GM12872 (cell line): ENCODE data around the gene CYFIP2.

Experiments
- TF ChIP-seq, protein P1 (sequence below): IDR thresholded peaks from 3 replicates; pipeline ENCODE4 v1.5.1; 2011; ENCODE audit warnings: low read depth, mild to moderate bottlenecking, low read length, moderate library complexity; ENCODE audit not compliant: insufficient read depth

Gene CYFIP2

DNA sequence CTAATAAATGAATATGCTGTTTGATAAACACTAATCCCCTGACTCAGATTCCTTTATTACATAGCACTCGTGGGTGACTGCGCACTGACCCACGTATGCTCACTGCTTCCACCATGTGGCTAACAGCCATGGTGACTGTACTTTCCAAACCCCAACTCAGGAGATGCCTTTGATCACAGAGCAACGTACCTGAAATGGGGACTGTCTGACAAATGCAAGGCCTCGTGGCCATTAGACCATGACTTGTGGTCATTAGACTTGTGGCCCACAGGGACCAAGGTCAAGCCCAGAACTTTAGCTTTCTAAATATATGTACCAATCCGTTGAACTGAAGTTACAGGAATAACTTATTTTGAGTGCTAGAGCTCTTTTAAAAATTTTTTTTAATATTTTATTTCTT lies 46.6 kb downstream of the CYFIP2 start:
- TF ChIP-seq, protein P1, sequence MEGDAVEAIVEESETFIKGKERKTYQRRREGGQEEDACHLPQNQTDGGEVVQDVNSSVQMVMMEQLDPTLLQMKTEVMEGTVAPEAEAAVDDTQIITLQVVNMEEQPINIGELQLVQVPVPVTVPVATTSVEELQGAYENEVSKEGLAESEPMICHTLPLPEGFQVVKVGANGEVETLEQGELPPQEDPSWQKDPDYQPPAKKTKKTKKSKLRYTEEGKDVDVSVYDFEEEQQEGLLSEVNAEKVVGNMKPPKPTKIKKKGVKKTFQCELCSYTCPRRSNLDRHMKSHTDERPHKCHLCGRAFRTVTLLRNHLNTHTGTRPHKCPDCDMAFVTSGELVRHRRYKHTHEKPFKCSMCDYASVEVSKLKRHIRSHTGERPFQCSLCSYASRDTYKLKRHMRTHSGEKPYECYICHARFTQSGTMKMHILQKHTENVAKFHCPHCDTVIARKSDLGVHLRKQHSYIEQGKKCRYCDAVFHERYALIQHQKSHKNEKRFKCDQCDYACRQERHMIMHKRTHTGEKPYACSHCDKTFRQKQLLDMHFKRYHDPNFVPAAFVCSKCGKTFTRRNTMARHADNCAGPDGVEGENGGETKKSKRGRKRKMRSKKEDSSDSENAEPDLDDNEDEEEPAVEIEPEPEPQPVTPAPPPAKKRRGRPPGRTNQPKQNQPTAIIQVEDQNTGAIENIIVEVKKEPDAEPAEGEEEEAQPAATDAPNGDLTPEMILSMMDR = peak; percentile 85

DNA sequence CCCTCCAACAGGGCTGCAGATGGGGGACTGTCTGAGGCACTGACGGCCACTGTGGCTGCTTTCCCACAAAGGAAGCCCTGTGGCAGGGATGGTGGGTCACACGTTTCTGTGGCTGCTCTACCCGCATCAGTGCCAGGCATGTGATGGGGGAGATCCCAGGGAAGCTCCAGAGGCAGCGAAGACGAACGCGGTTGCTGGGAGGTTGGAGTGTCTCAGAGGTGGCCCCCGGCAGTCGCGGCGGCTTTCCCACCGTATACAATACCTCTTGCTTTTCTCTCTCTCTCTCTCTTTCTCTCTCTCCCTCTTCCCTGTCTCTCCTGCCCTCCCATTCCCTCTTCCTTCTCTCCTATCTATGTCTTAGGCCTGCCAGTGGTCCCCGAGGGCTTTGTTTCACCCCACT lies 56.7 kb downstream of the CYFIP2 start:
- TF ChIP-seq, protein P1 = no peak

DNA sequence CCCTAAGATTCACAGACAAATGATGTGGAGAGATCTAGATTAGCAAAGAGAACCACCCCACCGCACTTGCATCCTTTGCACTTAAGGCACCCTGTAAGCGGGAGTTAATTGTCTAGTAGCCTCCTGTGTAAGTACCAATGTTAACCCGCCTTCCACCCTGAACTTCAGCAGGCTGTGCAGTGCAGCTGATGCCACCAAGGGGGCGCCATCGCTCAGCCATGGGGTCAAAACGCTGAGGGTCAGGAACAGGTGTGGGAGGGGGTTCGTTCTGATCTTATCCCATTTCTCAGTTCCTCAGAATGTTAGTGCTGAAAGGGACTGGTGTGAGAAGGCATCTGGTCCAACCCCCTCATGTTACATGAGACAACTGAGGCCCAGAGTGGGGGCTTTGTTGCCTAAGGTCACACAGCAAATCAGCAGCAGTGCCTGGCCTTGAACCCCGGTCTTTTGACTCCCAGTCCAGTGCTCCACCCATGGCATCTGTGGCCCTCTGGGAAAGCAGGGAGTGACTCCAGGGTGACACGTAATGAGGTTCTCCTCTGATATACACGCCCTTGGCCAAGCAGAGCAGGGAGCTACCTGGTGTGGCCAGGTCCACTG lies 57.3 kb downstream of the CYFIP2 start:
- TF ChIP-seq, protein P1 = peak; percentile 55; the same call in 2 of the 3 replicates

DNA sequence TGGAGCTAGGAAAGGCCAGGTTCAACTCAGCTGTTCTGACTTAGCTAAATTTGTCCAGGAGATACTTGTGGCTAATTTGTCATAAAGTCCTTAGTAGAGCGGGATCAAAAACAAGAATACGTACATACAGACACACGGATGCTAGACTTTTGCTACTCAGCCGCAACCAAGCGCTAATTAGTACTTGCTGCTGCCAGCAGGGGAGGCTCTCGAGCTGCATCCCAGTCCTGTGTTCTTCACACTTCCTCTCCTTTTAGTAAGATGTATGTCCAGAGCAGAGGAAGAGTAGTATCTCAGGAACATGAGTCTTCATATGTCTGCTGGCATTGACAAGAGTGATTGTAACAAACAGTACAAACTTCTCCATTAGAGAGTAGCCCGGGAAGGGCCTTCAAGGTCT lies 58.3 kb downstream of the CYFIP2 start:
- TF ChIP-seq, protein P1 = peak; percentile 60; the same call in 2 of the 3 replicates

DNA sequence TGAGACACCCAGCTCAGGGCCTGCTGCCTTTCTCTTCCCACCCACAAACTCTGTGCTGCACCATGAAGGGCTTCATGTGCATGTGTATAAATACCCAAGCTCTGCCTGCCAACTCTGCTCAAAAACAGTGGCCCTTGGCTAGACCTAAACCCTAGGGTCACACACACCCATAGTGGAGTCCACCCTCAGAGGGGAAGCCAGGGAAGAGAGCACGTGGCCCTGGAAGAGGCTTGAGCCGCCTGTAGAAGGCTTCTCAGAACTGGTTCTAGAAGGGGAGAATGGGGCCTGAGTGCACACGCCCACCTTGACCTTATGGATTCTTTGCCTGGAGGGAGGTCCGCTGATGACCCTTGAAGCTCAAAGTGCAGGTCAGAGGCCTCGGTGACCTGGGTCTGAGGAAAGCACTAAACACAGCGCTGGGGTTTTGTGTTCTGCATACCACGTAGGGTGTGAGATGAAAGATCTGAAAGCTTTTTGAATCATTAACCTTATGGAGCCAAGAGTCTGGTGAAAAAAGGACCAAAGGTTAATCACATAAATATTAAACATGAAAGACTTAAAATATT lies 60.6 kb downstream of the CYFIP2 start:
- TF ChIP-seq, protein P1 = no peak

DNA sequence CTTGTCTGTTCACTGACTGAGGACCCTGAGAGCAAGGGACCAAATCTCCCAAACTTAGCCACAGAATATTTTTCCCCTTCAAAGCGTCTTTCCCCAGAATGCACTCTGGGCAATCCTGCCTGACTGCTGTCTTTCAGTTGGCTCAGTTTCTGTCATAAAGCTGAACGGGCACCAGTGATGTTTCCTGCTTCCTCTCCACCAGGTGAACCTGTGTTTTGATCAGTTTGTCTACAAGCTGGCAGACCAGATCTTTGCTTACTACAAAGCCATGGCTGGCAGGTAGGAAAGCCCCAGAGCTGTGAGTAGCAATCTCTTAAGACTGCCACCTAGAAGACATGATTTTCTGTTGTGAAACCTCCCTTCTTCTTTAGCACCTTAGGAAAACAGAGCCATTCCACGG lies 61.8 kb downstream of the CYFIP2 start:
- TF ChIP-seq, protein P1 = no peak

DNA sequence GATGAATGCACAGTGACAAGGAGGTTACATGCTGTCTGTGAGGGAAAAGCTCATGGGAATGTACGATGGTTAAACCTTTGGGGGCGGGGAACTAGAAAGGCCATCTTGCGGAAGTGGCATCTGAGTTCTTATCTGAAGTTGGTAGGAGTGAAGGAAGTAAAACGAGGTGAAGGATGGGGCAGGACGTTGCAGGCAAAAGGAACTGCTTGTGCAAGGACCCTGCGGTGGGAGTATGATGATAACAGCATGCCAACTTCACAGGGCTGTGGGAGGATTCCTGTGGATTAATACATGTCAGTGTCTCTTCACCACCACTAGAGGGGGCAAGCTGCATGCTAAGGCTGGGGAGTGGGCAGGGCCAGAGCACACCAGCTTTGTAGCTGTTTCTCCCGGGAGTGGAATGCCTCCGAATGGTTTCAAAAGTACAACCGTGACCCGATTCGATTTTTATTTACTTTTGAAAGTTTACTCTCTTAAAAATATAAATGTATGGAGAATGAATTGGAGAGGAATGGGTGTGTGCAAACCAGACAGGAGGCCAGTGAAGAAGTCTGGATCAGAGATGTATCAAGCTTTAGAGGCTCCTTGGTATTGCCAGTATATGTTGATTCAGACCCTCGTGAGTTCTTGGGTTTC lies 62.5 kb downstream of the CYFIP2 start:
- TF ChIP-seq, protein P1 = peak; percentile 95
